Measurements from ENCODE around the gene CLDN15.
"Not testable (repeated sequence)": the region's sequence is repeated elsewhere in the genome, so short reads cannot be mapped to it uniquely, and the experiment has no call there.

Gene CLDN15, protein sequence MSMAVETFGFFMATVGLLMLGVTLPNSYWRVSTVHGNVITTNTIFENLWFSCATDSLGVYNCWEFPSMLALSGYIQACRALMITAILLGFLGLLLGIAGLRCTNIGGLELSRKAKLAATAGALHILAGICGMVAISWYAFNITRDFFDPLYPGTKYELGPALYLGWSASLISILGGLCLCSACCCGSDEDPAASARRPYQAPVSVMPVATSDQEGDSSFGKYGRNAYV

DNA sequence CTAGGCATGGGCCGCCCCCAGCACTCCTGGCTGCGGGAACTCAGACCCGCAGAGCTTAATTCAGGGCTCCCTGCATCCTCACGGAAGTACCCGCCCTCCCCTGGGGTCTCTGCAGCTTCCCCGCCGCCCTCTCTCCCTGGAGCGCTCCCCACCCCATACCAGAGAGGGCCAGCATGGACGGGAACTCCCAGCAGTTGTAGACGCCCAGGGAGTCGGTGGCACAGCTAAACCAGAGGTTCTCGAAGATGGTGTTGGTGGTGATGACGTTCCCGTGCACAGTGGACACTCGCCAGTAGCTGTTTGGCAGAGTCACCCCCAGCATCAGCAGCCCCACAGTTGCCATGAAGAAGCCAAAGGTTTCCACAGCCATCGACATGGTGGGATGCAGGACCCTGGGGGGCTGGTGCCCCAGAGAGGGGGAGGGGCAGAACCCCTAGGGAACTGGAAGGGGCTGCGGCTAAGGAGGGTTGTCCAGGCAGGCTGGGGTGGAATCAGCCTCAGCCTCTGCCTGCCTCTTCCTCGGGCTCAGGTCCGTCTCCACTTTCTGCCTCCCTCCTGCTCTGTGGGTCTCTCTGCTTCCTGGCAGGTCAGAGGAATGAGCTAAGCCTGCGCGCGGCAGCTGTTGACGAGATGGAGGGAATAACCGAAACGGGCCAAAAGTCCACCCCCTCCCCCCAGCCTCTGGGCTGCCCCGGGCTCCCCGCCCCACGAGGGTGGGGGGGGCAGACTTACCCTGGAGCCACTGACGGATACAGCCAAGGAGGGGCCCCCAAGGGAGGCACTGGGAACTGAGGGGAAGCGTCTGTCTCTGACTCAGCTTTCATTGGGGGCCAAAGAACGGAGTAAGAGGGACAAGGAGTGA, at the start of gene CLDN15:
TSS of gene CLDN15 (minus strand) at position 597 of the 862 bp plus-strand sequence. CDS start at position 376, 221 bp downstream.
- DNase-seq (ENCODE audit: low spot score): no peak

DNA sequence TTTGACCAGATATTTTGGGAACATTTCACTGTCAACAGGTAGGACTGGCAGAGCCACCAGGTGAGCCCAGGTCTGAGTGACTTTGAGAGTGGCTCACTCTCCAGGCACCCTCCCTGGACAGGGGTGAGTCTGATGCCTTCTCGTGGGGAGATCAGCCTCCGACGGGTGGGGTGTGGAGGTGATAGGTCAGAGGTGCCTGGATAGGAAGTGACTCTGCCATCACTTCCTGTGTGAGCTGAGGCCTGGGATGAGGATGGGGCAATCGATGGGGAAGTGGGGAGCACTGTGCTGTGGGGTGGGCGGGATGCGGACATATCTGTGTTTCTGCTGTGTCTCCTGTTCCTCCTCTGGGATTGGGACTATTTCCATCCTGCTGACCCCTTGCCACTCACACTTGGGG, 49.4 kb upstream of the CLDN15 start:
- DNase-seq (ENCODE audit: low spot score): no peak

DNA sequence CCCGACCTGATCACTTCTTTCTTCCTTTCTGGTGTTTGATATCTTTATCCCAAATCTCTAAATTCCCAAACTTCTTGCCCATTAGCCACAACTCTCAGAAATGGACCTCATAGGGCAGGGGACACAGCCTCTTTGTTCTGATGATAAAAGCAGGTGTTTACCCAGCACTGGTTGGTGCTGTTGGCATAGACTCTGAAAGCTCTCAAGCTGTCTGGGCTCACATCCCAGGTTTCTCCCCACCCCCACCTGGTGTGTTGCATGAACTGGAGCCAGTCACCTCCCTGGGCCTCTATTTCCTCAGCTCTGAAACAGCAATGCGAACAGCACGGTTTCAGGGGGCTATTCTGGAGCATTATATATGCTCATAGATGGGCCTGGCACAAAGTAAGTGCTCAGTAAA, 48.3 kb upstream of the CLDN15 start:
- DNase-seq (ENCODE audit: low spot score): not testable (repeated sequence)

DNA sequence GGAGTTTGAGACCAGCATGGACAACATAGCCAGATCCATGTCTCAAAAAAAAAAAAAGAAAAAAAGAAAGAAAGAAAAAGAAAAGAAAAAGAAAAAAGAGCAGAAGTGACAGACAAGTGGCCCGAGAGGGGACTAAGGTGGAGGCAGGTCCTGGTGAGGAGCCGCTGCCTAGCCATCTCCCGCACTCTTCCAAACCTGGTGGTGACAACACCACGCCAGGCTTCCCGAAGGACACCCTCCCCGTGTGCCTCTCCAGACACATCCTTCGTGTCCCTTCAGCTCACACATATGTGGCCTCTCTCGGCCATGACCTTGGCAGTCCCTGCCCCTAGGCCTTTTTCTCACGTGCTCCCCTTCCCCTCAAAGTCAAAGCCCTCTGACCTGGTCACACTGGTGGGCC, 47.6 kb upstream of the CLDN15 start:
- no peak for DNase-seq (ENCODE audit: low spot score)

DNA sequence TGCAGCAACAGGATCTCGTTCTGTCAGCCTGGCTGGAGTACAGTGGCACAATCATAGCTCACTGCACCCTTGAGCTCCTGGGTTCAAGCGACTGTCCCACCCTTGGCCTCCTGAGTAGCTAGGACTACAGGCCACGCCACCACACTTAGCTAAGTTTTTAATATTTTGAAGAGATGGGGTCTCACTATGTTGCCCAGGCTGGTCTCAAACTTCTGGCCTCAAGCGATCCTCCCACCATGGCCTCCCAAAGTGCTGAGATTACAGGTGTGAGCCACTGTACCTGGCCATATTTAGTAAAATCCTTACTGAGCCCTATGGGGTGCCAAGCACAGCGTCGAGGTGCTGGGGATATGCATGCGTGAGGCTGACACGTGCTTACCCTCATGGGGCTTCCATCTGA, 43.3 kb upstream of the CLDN15 start:
- not testable (repeated sequence) for DNase-seq (ENCODE audit: low spot score)

DNA sequence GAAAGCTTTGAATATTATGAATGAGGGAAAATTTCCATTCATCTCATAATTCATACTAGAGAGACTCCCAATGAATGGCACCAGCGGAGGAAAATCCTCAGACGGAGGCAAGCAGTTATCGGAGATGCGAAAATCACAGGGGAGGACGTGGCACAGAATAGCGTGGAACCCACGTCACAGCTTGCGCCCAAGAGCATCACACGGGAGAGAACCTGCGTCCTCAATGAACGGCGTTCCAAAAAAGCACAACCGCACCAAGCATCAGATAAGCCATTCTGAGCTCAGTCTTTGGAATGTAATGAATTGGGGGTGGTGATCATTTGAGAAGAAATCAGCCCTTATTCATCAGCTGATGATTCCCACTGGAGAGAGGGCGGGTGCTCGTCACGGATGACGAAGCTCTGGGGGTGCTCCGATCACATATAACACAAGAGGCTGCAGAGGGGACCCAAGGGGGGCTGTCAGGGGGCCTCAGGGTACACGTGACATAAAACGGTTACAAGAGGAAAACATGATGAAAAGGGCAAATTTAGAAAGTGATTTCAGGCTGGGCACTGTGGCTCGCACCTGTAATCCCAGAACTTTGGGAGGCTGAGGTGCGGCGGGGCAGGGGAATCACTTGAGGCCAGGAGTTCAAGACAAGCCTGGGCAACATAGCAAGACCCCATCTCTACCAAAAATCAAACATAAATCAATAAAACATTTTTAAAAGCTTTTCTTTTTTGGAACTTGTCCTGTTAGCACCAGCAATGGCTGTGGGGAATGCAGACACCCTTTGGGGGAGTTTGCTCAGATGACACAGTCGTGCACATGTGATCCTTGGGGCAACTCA, 41.1 kb upstream of the CLDN15 start:
- no peak for DNase-seq (ENCODE audit: low spot score)

DNA sequence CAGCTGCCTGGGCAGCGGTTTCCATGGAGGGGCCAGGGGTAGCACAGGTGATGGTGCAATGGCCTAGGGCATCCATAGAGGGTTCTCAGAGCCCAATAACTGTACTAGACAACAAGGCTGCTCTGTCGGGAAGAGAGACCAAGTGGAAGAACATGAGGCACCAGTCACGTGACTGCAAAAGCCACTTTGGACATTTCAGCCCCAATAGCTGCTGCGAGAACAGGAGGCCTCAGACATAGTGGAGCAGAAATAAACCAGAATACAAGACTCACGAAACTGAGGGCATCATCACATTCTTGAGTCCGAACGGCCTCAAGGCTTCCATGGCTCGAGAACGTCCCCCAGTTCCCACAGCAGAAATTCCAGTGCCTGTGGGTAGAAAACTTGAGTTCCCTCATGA, 39.6 kb upstream of the CLDN15 start:
- DNase-seq (ENCODE audit: low spot score): no peak

DNA sequence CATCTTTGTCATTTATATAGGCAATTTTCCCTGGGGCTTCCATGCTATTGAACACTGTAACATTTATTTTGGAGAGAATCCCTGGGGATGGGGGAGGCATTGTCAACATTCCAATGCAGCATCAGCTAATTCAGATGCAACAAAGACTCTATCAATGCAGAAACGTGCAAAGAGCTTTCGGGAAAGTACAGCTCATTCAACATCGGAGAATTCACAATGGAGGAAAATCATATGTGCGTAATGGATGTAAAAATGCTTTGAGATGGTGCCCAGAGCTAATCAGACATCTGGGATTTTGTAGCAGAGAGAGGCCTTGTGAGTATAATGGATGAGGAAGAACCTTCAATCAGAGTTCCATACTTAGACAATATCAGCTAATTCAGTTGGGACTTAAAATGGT, 35.6 kb upstream of the CLDN15 start:
- no peak for DNase-seq (ENCODE audit: low spot score)

DNA sequence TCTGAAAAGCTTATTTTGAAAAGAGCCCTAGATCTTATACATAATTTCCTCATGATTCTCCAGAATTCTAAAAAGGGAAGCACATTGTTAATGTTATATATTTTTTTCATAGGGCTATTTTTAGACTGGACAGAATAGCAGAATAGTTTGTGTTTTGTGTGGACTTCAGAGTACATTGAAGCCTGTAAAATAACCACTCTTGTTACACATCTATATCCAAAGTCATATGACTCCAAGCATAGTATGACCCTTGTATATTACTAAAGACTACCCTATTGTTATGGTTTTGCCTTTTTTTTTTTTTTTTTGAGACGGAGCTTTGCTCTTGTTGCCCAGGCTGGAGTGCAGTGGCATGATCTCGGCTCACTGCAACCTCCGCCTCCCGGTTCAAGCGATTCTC, 33.4 kb upstream of the CLDN15 start:
- no peak for DNase-seq (ENCODE audit: low spot score)

DNA sequence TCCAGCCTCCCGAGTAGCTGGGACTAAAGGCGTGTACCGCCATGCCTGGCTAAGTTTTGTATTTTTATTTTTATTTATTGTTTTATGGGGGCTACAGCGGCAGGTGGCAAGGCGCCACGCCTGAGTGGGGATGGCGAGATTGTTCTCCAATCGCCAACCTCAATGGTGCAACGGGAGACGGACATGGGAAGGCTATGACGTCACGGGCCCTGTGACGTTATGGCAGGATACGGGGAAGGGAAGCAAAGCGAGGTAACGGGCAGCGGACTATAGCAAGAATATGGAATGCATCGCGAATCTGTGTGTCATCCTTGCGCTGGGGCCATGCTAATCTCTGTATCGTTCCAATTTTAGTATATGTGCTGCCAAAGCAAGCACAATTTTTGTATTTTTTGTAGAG, 32.1 kb upstream of the CLDN15 start:
- DNase-seq (ENCODE audit: low spot score): no peak

DNA sequence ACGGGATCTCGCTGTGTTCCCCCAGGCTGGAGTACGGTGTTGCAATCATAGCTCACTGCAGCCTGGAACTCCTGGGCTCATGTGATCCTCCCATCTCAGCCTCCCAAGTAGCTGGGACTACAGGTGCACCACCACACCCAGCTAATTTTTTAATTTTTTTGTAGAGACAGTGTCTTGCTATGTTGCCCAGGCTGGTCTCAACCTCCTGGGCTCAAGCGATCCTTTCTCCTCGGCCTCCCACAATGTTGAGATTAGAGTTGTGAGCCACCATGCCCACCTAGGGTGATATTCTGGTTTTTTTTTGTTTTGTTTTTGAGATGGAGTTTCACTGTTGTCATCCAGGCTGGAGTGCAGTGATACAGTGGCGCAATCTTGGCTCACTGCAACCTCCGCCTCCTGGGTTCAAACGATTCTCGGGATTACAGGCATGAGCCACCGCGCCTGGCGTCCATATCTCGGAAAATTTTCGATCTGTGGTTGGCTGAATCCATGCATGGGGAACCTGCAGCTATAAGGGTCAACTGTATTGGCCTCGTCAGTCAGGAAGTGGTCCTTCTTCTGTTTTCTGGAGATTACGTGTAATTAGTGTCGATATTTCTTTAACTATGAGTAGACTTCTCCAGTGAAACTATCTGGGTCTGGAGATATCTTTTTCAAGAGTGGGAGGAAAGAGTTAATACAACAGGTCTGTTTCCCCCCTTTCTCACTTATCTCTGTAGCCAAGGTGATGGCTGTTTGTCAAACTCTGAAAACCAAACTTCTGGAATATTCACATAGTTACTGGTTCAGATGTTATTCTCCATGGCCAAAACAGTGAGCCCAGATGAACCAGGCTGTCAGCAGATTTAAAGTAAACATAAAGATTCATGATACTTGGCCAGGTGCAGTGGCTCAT, 28.3 kb upstream of the CLDN15 start:
- no peak for DNase-seq (ENCODE audit: low spot score)

DNA sequence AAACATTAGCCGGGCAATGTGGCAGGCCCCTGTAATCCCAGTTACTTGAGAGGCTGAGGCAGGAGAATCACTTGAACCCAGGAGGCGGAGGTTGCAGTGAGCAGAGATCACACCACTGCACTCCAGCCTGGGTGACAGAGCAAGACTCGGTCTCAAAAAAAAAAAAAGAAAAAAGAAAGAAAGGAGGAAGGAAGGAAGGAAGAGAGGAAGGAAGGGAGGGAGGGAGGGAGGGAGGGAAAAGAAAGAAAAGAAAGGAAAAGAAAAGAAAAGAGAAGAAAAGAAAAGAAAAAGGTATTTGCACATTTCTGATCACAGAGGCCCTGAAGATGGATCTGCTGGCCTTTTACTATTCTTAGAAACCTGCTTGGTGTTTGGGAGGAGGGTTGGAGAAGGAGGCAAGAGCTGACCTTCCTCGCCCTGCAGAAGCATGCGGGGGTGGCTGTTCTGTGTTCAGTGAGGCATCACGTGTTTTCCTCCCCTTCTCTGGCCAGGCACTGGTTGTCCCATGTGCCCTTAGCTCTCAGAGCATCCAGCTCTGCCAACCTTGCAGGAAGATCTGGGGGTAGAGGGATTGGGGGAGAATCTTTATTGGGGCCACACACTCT, 26.6 kb upstream of the CLDN15 start:
- not testable (repeated sequence) for DNase-seq (ENCODE audit: low spot score)

DNA sequence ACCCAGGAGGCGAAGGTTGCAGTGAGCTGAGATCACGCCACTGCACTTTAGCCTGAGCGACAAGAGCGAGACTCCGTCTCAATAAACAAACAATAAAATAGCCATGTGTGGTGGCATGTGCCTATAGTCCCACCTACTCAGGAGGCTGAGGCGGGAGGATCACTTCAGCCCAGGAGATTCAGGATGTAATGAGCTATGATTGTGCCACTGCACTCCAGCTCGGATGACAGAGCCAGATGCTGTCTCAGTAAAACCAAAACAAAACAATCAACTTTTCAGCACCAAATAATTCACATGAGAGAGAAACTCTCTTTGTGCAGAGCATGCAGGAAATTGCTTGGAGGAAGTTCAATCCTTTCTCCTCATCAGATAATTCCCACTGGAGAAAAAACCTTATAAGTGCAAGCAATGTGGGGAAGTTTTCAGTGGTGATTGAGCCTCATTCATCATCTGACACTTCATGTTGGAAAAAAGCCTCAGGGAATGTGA, 20.7 kb upstream of the CLDN15 start:
- no peak for DNase-seq (ENCODE audit: low spot score)

DNA sequence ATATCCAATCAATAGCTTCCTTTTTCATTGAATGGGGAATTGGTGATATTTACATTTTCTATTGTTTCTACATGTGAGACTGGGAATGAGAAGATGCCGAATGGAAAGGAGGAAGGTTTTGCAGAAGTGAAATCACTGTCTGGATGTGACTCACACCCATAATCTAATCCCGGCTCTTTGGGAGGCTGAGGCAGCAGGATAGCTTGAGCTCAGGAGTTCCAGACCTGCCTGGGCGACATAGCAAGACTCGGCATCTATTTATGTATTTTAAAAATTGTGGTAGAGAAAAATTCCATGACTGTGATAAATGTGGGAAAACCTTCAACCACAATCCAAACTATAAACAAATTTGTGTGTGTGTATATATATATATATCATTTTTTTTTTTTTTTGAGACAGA, 18.2 kb upstream of the CLDN15 start:
- DNase-seq (ENCODE audit: low spot score): no peak

DNA sequence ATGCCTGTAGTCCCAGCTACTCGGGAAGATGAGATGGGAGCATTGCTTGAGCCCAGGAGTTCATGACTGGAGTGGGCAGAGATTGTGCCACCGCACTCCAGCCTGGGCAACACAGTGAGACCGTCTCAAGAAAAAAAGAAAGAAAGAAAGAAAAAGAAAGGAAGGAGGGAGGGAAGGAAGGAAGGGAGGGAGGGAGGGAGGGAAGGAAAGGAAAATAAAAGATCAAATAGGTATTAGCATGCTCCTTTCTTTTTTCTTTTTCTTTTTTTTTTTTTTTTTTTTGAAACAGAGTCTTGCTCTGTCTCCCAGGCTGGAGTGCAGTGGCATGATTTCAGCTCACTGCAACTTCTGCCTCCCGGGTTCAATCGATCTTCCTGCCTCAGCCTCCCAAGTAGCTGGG, 15.6 kb upstream of the CLDN15 start:
- DNase-seq (ENCODE audit: low spot score): not testable (repeated sequence)

DNA sequence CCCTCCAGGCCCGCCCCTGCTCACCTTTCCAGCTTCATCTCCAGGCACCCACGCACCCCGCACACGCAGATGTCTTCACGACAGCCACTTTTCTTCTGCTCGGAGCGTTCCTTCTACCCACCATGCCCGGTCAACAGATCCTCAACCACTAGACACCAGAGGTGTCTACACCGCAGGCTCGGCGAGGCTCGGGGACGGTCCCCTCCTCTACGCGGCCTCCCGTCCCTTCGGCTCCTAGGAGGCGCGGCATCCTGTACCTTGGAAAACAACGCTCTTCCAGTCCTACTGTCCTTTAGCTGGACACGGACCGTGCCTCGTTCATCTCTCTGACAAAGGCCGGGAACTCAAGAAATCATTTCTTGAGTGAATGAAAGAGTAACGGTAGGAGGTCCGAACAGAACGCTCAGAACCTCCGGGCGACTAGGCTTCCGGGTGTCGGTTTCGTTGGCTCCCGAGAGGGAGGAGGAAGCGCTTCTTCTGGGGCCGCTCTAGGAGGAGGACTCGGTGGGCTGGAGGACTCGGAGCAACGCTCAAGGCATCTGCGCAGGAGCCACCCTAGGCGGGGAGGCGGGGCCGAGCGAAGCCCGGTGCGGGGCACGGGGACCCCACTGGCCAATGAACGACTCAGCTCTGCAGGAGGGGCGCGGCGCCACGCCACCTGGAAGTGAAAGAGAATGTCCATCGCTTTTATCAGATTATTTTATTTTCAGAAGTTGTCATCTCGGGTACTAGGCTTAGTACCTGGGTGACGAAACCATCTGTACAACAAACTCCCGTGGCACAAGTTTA, 14.5 kb upstream of the CLDN15 start:
- peak; percentile 97 for DNase-seq (ENCODE audit: low spot score)

DNA sequence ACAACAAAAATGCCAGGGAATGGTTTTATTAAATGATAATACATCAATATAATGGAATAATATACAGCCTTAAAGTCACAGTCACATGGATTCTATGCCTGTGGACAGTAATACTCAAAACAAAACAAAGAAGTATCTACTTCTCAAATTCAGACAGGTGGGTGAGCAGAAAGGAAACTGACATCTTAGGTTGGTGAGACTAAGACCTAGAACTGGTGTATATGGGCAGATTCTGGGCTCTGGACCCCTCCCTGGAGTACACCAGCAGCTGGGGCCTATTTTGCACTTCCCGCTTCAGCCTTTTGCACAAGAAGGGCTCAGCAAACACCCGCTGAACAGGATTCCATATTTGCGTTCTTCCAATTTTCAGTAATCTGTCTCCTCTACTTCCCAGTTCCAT, 12.7 kb upstream of the CLDN15 start:
- DNase-seq (ENCODE audit: low spot score): no peak

DNA sequence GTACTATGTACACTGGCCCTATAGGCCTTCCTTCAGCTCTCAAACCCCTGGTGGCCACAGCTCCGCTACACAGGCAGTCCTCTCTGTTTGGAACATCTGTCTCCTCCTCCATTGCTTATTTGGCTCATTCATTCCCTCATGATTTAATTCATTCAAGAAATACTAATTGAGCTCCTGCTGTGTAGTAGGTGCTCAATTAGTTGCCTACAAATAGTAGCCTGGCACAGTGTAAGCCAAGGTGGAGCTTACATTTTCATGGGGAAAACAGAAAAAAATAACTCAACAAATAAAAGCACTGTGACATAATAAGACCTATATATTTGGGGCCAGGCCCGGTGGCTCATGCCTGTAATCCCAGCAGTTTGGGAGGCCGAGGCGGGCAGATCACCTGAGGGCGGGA, 10.7 kb upstream of the CLDN15 start:
- no peak for DNase-seq (ENCODE audit: low spot score)

DNA sequence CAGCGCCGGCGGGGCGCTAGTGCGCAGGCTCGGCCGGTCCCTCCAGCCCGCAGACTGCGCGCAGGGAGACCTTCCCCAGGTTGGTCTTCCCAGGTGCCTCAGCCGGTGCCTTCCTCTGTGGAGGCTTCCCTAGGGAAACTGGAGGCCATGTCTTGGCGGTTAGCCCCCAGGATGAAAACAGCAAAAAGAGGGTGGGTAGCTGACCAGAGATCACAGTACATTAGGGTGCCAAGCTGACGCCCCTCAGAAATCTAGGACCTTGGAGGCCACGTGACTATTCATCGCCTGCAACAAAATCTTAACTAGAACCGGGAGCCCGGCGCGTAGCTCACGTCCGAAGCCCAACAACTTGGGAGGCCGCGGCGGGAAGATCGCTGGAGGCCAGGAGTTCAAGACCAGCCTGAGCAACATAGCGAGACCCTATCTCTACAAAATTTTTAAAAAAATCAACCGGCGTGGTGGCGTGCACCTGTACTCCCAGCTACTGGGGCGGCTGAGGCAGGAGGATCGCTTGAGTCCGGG, 7.6 kb upstream of the CLDN15 start:
- no peak for DNase-seq (ENCODE audit: low spot score)
